AG09309 (cell line): ENCODE data around the gene GRIN2C.

Source experiments
- DNase-seq: peaks from one replicate; pipeline ENCODE4 v3.0.0-alpha.2; 2010; ENCODE audit warnings: low read depth
- H3K4me3 ChIP-seq: 2 replicates; pipeline ENCODE4 v1.5.1; 2011; ENCODE audit warnings: mild to moderate bottlenecking, low read depth, low read length, moderate library complexity; ENCODE audit not compliant: control insufficient read depth
- CTCF ChIP-seq: IDR thresholded peaks from 2 replicates; pipeline ENCODE4 v1.5.1; 2011; ENCODE audit warnings: mild to moderate bottlenecking, low read depth, low read length, inconsistent platforms; ENCODE audit not compliant: insufficient read depth, control insufficient read depth; ENCODE audit errors: missing control alignments

GRIN2C gene

GRCh38 chr17:74890554-74890953 is 30.9 kb upstream of the GRIN2C start:
- no peak overlapping the region for H3K4me3 ChIP-seq
- TF ChIP-seq CTCF = no peak
- no peak for DNase-seq

DNA sequence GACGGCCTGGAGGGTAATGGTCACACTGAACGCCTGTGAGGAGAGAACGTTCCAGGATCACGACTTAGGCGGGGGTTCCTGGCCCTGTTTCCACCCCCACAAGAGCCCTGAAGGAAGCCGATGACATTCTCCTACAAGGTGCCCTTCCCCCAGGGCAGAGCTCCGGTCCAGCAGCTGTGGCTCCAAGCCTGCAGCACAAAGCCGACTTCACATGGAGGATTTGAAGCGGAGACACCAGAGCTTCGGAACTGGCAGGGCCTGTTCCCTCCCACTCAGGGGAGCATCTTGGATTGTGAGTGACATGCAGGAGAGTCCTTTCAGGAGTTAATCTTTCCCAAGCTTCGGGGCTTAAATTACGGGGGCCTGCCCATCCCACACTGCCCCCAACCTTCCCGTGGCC is 28.8 kb upstream of the GRIN2C start:
- no peak overlapping the region for H3K4me3 ChIP-seq
- DNase-seq = no peak
- TF ChIP-seq CTCF = no peak

- no peak overlapping the region for H3K4me3 ChIP-seq
- no peak for TF ChIP-seq CTCF
- no peak for DNase-seq
Observed at GRCh38 chr17:74883241-74883745, 23.6 kb upstream of the GRIN2C start.

- no peak for DNase-seq
- no peak for TF ChIP-seq CTCF
- no peak overlapping the region for H3K4me3 ChIP-seq
Observed at GRCh38 chr17:74882517-74883240, 23.0 kb upstream of the GRIN2C start.

DNA sequence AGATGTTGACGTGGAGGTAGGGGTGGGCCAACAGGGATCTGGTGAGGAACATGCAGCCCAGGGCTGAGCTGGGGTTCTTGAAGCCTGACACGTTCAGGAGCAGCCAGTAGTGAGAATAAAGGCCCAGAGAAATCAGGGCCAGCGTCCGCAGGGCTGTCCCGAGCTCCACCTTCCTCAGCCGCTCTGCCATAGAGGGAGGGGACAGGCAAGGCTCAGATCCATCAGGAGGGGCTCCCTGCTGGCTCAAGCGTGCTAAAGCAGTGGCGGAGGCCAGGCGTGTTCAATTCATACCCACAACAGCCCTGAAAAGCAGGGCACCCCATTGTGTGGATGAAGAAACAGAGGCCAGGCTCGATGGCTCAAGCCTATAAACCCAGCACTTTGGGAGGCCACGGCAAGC is 21.4 kb upstream of the GRIN2C start:
- TF ChIP-seq CTCF = no peak
- no peak overlapping the region for H3K4me3 ChIP-seq
- no peak for DNase-seq

DNA sequence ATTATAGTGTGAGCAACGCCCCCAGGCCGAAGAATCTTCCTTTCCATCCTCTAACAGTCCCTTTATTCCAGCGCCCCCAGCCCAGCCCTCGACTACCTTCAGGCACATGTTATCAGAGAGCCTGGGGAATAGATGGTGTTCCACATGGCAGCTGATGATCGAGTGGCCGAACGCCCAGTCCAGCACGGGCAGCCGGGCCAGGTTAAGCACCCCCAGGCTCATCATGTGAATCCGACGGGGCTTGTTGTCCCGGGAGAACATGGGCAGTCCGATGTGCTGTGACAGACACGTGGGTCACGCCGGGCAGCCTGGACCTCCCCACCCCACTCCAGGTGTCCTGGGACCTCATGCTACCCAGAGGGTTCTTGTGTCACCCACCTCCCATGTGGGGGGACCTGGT is 19.6 kb upstream of the GRIN2C start:
- no peak for DNase-seq
- no peak for TF ChIP-seq CTCF
- H3K4me3 ChIP-seq = no peak overlapping the region
